Loucy (cell line): ENCODE results near the gene CPVL.

ENCODE experiments used
- H2AFZ ChIP-seq: fragments of 200-600 bp; sonication (generic); 2 replicates; pipeline ENCODE4 v1.6.0; 2016; ENCODE audit warnings: antibody characterized with exemption, mild to moderate bottlenecking, low read length, moderate library complexity
- H3F3A ChIP-seq: fragments of 200-600 bp; 2 replicates; pipeline ENCODE4 v1.6.0; 2016; ENCODE audit warnings: antibody characterized with exemption, low read depth, mild to moderate bottlenecking
- H3K27me3 ChIP-seq: fragments of 200-600 bp; sonication (generic); 2 replicates; pipeline ENCODE4 v1.6.1; 2014; ENCODE audit warnings: low read length, mild to moderate bottlenecking; ENCODE audit not compliant: insufficient read depth, poor library complexity, severe bottlenecking
- H3K36me3 ChIP-seq: fragments of 200-600 bp; sonication (generic); 2 replicates; pipeline ENCODE4 v1.6.1; 2016; ENCODE audit warnings: low read length; ENCODE audit not compliant: insufficient read depth
- H3K4me1 ChIP-seq: fragments of 200-600 bp; sonication (generic); 2 replicates; pipeline ENCODE4 v1.5.1; 2014; ENCODE audit warnings: low read length, mild to moderate bottlenecking; ENCODE audit not compliant: insufficient read depth, poor library complexity, severe bottlenecking
- H3K4me2 ChIP-seq: fragments of 200-600 bp; sonication (generic); 2 replicates; pipeline ENCODE4 v1.6.0; 2014; ENCODE audit warnings: antibody characterized with exemption, low read length, low read depth, mild to moderate bottlenecking; ENCODE audit not compliant: poor library complexity, severe bottlenecking
- H3K4me3 ChIP-seq: fragments of 200-600 bp; sonication (generic); 2 replicates; pipeline ENCODE4 v1.5.1; 2014; ENCODE audit warnings: low read length, mild to moderate bottlenecking, mixed read lengths; ENCODE audit not compliant: poor library complexity, severe bottlenecking
- H3K79me2 ChIP-seq: fragments of 200-600 bp; sonication (generic); 2 replicates; pipeline ENCODE4 v1.6.1; 2014; ENCODE audit warnings: low read length; ENCODE audit not compliant: insufficient read depth
- H3K9ac ChIP-seq: fragments of 200-600 bp; sonication (generic); 2 replicates; pipeline ENCODE4 v1.6.0; 2014; ENCODE audit warnings: mild to moderate bottlenecking, low read depth, low read length, moderate library complexity; ENCODE audit not compliant: poor library complexity, severe bottlenecking
- H3K9me2 ChIP-seq: fragments of 200-600 bp; sonication (generic); replicated peaks from 2 replicates; pipeline ENCODE4 v1.6.1; 2016; ENCODE audit warnings: low read depth, low read length, mixed read lengths
- H3K9me3 ChIP-seq: fragments of 200-600 bp; sonication (generic); 2 replicates; pipeline ENCODE4 v1.6.1; 2014; ENCODE audit warnings: mild to moderate bottlenecking, antibody characterized with exemption, low read length, low read depth; ENCODE audit not compliant: insufficient read depth
- H4K20me1 ChIP-seq: fragments of 200-600 bp; sonication (generic); 2 replicates; pipeline ENCODE4 v1.6.0; 2014; ENCODE audit warnings: antibody characterized with exemption, low read length, mild to moderate bottlenecking; ENCODE audit not compliant: insufficient read depth, poor library complexity, severe bottlenecking
- CTCF ChIP-seq: fragments of 200-600 bp; sonication (generic); conservative IDR thresholded peaks from 2 replicates; pipeline ENCODE4 v1.5.1; 2014; ENCODE audit warnings: mild to moderate bottlenecking, antibody characterized with exemption, low read length
- EZH2phosphoT487 ChIP-seq: fragments of 200-600 bp; IDR thresholded peaks from 2 replicates; pipeline ENCODE4 v1.6.1; 2018; ENCODE audit warnings: antibody characterized with exemption, mild to moderate bottlenecking, moderate library complexity, borderline replicate concordance

CPVL gene

GRCh38 chr7:29120955-29121354, 25.4 kb downstream of the CPVL start:
- no peaks in the 10 kb centered on the region for H3K27me3 ChIP-seq
- H3K79me2 ChIP-seq, result no peaks in the 10 kb centered on the region
- no peaks in the 10 kb centered on the region for H3K36me3 ChIP-seq
- H3F3A ChIP-seq, result no peaks in the 10 kb centered on the region
- H3K9ac ChIP-seq, result no peak overlapping the region
- H4K20me1 ChIP-seq, result no peaks in the 10 kb centered on the region
- H2AFZ ChIP-seq, result no peak overlapping the region
- H3K4me3 ChIP-seq, result no peak overlapping the region
- H3K9me3 ChIP-seq, result no peaks in the 10 kb centered on the region
- no peaks in the 10 kb centered on the region for H3K9me2 ChIP-seq
- no peak overlapping the region for H3K4me2 ChIP-seq
- TF ChIP-seq CTCF (no peak), EZH2phosphoT487 (no peak)
- no peaks in the 10 kb centered on the region for H3K4me1 ChIP-seq

- H4K20me1 ChIP-seq, result no peaks in the 10 kb centered on the region
- H3K4me1 ChIP-seq, result peaks cover 3% of the 10 kb centered on the region
- no peak for TF ChIP-seq CTCF
- TF ChIP-seq EZH2phosphoT487, result no peak
- no peaks in the 10 kb centered on the region for H3K9me2 ChIP-seq
- no peaks in the 10 kb centered on the region for H3K9me3 ChIP-seq
- no peak overlapping the region for H3K4me3 ChIP-seq
- H3K9ac ChIP-seq, result no peak overlapping the region
- H3K36me3 ChIP-seq, result no peaks in the 10 kb centered on the region
- no peaks in the 10 kb centered on the region for H3K27me3 ChIP-seq
- H3K79me2 ChIP-seq, result no peaks in the 10 kb centered on the region
- H2AFZ ChIP-seq, result no peak overlapping the region
- no peak overlapping the region for H3K4me2 ChIP-seq
- H3F3A ChIP-seq, result no peaks in the 10 kb centered on the region
These were observed 26.8 kb downstream of the CPVL start for GRCh38 chr7:29119538-29119937.

GRCh38 chr7:29116361-29117200, 29.8 kb downstream of the CPVL start:
- Histone ChIP-seq H3K4me2 (no peak overlapping the region), H3F3A (no peaks in the 10 kb centered on the region), H3K4me3 (no peak overlapping the region), H3K9me3 (no peaks in the 10 kb centered on the region), H3K27me3 (no peaks in the 10 kb centered on the region), H2AFZ (no peak overlapping the region), H3K9me2 (no peaks in the 10 kb centered on the region), H4K20me1 (no peaks in the 10 kb centered on the region), H3K79me2 (no peaks in the 10 kb centered on the region), H3K4me1 (peaks cover 16% of the 10 kb centered on the region), H3K9ac (no peak overlapping the region), H3K36me3 (no peaks in the 10 kb centered on the region)
- TF ChIP-seq EZH2phosphoT487 (no peak), CTCF (no peak)
